Large intestine (tissue), 3 donors: ENCODE results near the gene ABHD17B. TPM values are rescaled to one million over a fixed set of nuclear protein-coding genes. Genes with fewer than 3 reads are reported as not detected.

Source experiments
- DNase-seq, 2 donors: peaks; one replicate each; pipeline versions ENCODE4 v3.0.0 to v3.0.0-alpha.2; 2013
- H3K27ac ChIP-seq: one replicate; pipeline ENCODE4 v1.5.1; 2013; ENCODE audit warnings: low read length
- H3K27me3 ChIP-seq: 2 replicates; pipeline ENCODE4 v1.6.1; 2013; ENCODE audit warnings: low read length; ENCODE audit not compliant: control insufficient read depth, insufficient read depth
- H3K36me3 ChIP-seq: 2 replicates; pipeline ENCODE4 v1.6.1; 2013; ENCODE audit warnings: low read length; ENCODE audit not compliant: control insufficient read depth, insufficient read depth
- H3K4me1 ChIP-seq: one replicate; pipeline ENCODE4 v1.6.1; 2013; ENCODE audit warnings: low read length; ENCODE audit not compliant: control insufficient read depth, insufficient read depth
- H3K4me3 ChIP-seq: one replicate; pipeline ENCODE4 v1.5.1; 2013; ENCODE audit warnings: low read length
- H3K9me3 ChIP-seq: one replicate; pipeline ENCODE4 v1.6.1; 2013; ENCODE audit warnings: mild to moderate bottlenecking, low read depth, low read length, moderate library complexity; ENCODE audit not compliant: control insufficient read depth
- WGBS: methylation state at CpG from one replicate; pipeline ENCODE4 v1.1.5; 2013; ENCODE audit warnings: low lambda C conversion rate; ENCODE audit not compliant: insufficient coverage; 5-methylcytosine and 5-hydroxymethylcytosine counted together
- polyA plus RNA-seq: library from polyadenylated mRNA; unstranded; fragments of 120-200 nt; gene quantifications from one replicate; pipeline ENCODE4 v1.2.1, GENCODE V29; 2013

The ABHD17B gene
- polyA plus RNA-seq, 1 donor: 22.9 TPM

DNA sequence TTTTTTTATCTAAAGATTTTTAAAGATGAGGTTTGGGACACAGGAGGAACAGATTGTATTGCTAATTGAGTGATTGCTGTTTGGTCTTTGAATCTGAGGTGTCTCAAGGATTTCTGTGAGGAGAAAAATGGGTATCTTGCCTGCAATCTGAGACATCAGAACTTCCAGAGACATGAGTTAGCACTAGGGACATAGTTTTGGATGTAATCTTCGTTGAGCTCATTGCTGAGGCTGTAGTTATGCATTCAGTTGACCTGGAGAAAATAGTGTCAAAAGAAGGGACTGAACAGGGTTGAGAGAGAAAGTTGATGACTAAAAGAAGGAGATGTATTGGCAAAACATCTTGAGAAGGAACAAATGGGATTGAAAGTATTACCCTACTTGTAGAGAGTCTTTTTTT is 25.1 kb upstream of the ABHD17B start:
- no peak for DNase-seq
- WGBS: 60% methylated on average over 1 of the region's 1 CpG
- no peak overlapping the region for H3K4me3 ChIP-seq
- no peaks in the 10 kb centered on the region for H3K4me1 ChIP-seq
- H3K36me3 ChIP-seq: no peaks in the 10 kb centered on the region
- no peaks in the 10 kb centered on the region for H3K9me3 ChIP-seq
- H3K27me3 ChIP-seq: no peaks in the 10 kb centered on the region
- no peak overlapping the region for H3K27ac ChIP-seq

DNA sequence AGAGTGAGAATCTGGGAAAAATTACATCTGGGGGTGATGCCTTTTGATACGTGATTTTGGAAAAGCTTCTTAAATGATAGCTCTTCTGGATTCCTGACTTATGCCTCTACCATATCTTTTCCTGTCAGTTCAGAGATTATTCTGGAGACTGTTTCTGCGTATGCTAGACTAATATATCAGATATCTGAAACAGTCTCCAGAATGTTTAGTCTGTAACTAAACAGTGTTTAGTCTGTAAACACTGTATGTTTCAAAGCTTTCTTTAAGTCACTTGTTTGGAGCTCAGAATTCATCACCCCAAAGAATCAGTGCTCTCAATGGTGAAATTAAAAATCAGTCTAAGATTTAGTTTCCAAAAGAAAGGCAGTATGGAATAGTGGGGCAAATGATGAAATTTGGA is 20.2 kb upstream of the ABHD17B start:
- no peaks in the 10 kb centered on the region for H3K36me3 ChIP-seq
- no peaks in the 10 kb centered on the region for H3K4me1 ChIP-seq
- H3K9me3 ChIP-seq: no peaks in the 10 kb centered on the region
- no peak for DNase-seq
- H3K4me3 ChIP-seq: no peak overlapping the region
- no peaks in the 10 kb centered on the region for H3K27me3 ChIP-seq
- no CpG with 5 or more reads among the region's 2 CpGs for WGBS
- H3K27ac ChIP-seq: no peak overlapping the region

DNA sequence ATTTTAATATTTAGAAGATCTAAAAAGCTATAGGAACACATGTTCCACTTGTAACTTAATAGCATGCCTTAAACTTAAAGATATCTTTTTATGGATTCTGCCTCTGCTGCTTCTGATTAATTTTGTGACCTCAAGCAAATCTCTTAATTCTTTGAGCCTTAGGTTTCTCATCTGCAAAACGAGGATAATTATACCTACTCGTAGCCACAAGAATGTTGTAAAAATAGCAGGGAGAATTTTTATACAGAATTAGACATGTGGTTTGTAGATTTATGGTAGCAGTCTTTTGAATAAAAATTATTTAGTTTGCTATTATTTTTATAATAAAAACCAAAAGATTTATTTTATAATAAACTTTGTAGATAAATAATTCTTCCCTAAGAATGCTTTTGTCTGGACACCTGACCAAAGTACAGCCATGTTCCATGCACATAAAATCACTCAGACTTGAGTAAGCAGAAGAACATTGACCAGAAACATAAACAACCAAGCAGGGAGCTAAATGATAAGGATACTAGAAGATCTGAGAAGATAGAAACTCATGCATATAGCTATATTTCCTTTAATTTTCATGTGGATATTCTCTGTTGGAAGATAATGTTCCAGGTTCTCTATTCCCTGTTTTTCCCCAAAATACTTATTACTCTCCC is 18.9 kb upstream of the ABHD17B start:
- H3K9me3 ChIP-seq: no peaks in the 10 kb centered on the region
- no peaks in the 10 kb centered on the region for H3K36me3 ChIP-seq
- no CpG with 5 or more reads among the region's 2 CpGs for WGBS
- DNase-seq: no peak
- no peak overlapping the region for H3K27ac ChIP-seq
- no peak overlapping the region for H3K4me3 ChIP-seq
- H3K27me3 ChIP-seq: no peaks in the 10 kb centered on the region
- H3K4me1 ChIP-seq: no peaks in the 10 kb centered on the region

DNA sequence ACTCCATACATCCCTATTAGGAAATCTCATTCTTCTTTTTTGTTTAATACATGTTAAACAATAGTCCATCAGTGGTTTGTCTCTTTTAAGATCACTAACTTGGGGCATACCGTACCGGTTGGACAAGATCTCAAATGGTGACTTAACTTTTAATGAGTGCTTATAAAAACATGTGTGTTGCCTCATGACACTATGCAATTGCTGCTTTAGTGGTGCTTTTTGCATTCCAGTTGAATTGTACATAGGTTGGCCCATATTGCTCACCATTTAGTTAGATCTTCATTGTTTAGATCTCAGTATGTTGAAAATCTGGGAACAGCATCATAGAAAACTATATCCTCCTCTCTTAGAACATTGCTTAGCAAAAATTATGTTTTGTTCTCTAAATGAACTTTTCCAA is 18.2 kb upstream of the ABHD17B start:
- H3K27me3 ChIP-seq: no peaks in the 10 kb centered on the region
- H3K36me3 ChIP-seq: no peaks in the 10 kb centered on the region
- H3K4me1 ChIP-seq: no peaks in the 10 kb centered on the region
- DNase-seq: no peak
- WGBS: no CpG with 5 or more reads among the region's 2 CpGs
- no peak overlapping the region for H3K27ac ChIP-seq
- no peaks in the 10 kb centered on the region for H3K9me3 ChIP-seq
- H3K4me3 ChIP-seq: no peak overlapping the region

DNA sequence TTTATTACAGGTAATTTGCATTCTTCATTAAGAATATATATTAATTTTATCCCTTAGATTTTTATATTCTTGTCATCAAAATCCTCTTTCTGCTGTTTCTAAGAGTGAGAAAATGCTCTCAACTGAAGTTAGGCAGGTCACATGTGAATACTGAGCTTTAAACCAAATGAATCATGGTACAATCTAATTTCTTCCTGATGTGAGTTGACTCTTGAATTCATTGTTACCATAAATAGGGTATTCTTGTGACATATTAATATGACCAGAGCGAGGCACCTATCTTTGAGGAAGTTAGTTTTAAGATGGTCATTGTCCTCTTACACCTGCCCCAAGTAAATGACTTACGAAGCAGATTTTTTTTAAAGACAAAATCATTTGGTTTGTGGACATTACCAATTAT is 17.8 kb upstream of the ABHD17B start:
- H3K27me3 ChIP-seq: no peaks in the 10 kb centered on the region
- no peaks in the 10 kb centered on the region for H3K9me3 ChIP-seq
- DNase-seq: no peak
- no peak overlapping the region for H3K27ac ChIP-seq
- H3K4me3 ChIP-seq: no peak overlapping the region
- 100% methylated on average over 1 of the region's 2 CpGs for WGBS
- H3K36me3 ChIP-seq: no peaks in the 10 kb centered on the region
- H3K4me1 ChIP-seq: no peaks in the 10 kb centered on the region

DNA sequence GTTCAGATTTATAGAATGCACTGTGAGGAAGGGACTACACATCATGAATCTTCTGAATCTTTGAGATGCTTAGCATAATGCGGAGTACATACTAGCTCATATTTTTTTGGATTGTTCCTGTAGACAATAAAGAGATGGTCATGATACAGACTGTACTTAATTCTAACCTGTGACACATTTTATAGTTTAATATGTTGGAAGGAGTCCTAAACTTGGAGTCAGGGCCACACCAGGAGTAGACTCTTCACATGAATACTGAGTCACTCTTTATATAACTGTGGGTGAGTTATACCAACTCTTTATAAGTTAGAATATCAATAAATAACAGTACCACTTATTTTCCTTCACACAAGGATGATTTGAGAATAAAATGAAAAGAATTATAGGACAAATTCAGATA is 17.4 kb upstream of the ABHD17B start:
- Histone ChIP-seq H3K27me3 (no peaks in the 10 kb centered on the region), H3K9me3 (no peaks in the 10 kb centered on the region), H3K4me1 (no peaks in the 10 kb centered on the region), H3K4me3 (no peak overlapping the region), H3K36me3 (no peaks in the 10 kb centered on the region), H3K27ac (no peak overlapping the region)
- WGBS: 100% methylated on average over 1 of the region's 1 CpG
- no peak for DNase-seq

DNA sequence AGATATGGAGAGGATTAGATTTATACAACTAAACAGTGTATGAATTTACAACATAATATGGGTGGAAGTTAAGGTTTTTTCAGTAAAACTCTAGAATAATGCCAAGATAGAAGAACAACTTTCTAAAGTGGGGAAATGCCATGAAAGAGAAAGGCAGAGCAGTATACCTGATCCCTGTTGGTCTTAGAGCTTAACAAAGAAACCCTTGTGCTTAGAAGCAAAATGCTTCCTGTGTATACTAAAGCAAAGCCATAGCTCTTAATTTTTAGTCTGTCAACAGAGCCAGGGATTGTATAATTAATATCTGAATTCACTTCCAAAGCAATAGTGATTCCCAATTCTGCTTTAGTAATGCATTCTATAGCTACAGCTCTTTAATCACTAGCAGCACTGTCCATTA is 14.8 kb upstream of the ABHD17B start:
- no peaks in the 10 kb centered on the region for H3K9me3 ChIP-seq
- DNase-seq: no peak
- H3K27me3 ChIP-seq: no peaks in the 10 kb centered on the region
- peaks cover 3% of the 10 kb centered on the region for H3K36me3 ChIP-seq
- no peak overlapping the region for H3K27ac ChIP-seq
- H3K4me3 ChIP-seq: no peak overlapping the region
- no peaks in the 10 kb centered on the region for H3K4me1 ChIP-seq

DNA sequence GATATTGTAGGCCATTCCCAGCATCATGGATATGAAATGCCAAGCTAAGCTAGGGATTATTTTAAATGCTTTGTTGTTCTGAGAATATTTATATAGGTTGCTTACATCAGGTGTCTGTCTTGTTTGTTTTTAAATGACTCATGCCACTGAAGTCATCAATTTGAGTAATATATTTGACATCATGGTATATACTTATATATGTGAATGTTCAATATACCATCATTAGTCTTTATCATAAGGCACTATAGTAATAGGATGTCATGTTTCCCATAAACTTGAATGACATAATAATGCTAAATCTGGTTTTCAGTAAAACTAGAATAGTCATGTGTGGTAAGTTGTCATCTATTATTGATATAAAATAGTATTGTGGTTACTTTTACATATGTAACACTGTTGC is 13.6 kb upstream of the ABHD17B start:
- DNase-seq: no peak
- H3K4me1 ChIP-seq: no peaks in the 10 kb centered on the region
- no peaks in the 10 kb centered on the region for H3K27me3 ChIP-seq
- no peak overlapping the region for H3K27ac ChIP-seq
- no peak overlapping the region for H3K4me3 ChIP-seq
- no peaks in the 10 kb centered on the region for H3K9me3 ChIP-seq
- peaks cover 3% of the 10 kb centered on the region for H3K36me3 ChIP-seq

DNA sequence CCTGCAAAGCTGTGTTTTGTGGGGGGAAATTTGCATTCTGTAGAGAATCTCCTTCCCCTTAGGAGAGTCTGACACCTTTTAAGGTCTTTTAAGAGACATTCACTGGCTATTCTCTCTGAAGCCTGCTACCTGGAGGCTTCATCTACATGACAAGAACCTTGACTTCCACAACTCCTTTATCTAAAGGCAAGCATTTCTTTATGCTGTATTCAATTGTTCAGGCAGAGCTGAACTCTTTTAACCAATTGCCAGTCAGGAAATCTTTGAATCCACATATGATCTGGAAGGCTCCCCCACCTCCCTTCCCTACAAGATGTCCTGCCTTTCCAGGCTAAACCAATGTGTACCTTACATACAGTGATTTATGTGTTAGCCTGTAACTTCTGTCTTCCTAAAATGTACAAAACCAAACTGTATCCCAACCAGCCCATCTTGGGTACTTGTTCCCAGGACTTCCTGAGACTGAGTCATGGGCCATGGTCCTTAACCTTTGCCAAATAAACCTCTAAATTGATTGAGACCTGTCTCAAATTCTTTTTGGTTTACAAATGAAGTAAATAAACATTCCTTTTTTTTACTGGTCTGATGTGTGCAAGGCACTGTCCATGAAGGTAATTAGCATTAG is 10.3 kb upstream of the ABHD17B start:
- DNase-seq: no peak
- H3K4me1 ChIP-seq: no peaks in the 10 kb centered on the region
- H3K4me3 ChIP-seq: no peak overlapping the region
- H3K36me3 ChIP-seq: peaks cover 3% of the 10 kb centered on the region
- H3K27ac ChIP-seq: no peak overlapping the region
- no peaks in the 10 kb centered on the region for H3K27me3 ChIP-seq
- no peaks in the 10 kb centered on the region for H3K9me3 ChIP-seq

DNA sequence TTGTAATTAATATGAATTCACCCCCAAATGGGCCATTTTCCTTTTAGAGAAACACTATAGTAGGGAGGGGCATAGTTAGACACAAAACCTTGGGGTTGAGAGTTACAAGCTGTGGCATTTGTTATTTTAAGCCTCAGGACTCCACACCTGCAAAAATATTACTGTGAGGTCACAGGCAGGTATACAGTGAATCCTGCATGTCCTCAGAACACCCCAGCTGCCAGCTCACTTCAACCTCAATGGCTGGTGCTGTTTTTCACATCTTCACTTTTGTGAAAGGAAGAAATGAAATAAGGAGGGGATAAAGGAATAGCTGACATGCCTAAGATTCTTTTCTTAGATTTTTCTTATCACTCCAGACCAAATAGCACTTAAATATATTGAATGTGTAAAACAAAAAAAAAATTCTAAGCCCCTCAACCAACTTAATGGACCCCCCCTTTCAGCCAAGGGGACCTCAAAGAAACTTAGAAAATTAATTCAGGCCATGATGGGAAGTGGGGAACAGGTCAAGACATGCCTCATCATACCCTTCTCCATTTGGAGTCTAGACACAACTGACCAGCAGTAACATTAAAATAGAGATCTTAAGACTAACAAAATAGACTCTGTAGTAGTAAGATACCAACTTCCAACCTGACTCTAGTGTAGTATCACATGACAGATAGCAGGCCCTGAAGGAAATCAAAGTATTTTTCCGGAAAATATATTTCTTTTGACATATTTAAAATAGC is 9.6 kb upstream of the ABHD17B start:
- Histone ChIP-seq H3K4me3 (no peak overlapping the region), H3K4me1 (no peaks in the 10 kb centered on the region), H3K9me3 (no peaks in the 10 kb centered on the region), H3K27me3 (no peaks in the 10 kb centered on the region), H3K36me3 (peaks cover 3% of the 10 kb centered on the region), H3K27ac (no peak overlapping the region)
- no CpG with 5 or more reads among the region's 1 CpG for WGBS
- DNase-seq: no peak

DNA sequence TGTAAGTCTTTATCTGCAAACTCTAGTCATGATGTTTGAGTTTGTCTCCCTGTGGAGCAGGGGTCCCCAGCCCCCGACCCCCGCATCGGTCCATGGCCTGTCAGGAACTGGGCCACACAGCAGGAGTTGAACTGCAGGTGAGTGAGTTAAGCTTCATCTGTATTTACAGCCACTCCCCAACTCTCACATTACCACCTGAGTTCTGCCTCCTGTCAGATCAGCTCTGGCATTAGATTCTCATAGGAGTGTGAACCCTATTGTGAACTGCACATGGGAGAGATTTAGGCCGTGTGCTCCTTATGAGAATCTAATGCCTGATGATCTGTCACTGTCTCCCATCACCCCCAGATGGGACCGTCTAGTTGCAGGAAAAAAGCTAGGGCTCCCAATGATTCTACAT is 7.4 kb upstream of the ABHD17B start:
- Histone ChIP-seq H3K27me3 (no peaks in the 10 kb centered on the region), H3K4me1 (no peaks in the 10 kb centered on the region), H3K36me3 (peaks cover 3% of the 10 kb centered on the region), H3K9me3 (no peaks in the 10 kb centered on the region), H3K4me3 (no peak overlapping the region), H3K27ac (no peak overlapping the region)
- WGBS: no CpG with 5 or more reads among the region's 5 CpGs
- no peak for DNase-seq
